GM23248 (cell line): ENCODE measurements around the gene INO80. TPM values are rescaled to one million over a fixed set of nuclear protein-coding genes. Genes with fewer than 3 reads are reported as not detected.

Experiments
- DNase-seq: peaks from one replicate; pipeline ENCODE4 v3.0.0-alpha.2; 2015
- H2AFZ ChIP-seq: fragments of 200-600 bp; sonication (generic); 2 replicates; pipeline ENCODE4 v1.6.1; 2016; ENCODE audit warnings: antibody characterized with exemption
- H3F3A ChIP-seq: fragments of 200-600 bp; sonication (generic); 2 replicates; pipeline ENCODE4 v1.6.1; 2016; ENCODE audit warnings: mild to moderate bottlenecking, antibody characterized with exemption, mixed run types; ENCODE audit not compliant: insufficient read depth
- H3K27ac ChIP-seq: fragments of 200-600 bp; sonication (generic); 2 replicates; pipeline ENCODE4 v1.5.1; 2016; ENCODE audit warnings: mild to moderate bottlenecking
- H3K27me3 ChIP-seq: fragments of 200-600 bp; sonication (generic); replicated peaks from 2 replicates; pipeline ENCODE4 v1.6.1; 2016; ENCODE audit warnings: mild to moderate bottlenecking; ENCODE audit not compliant: insufficient read depth
- H3K36me3 ChIP-seq: fragments of 200-600 bp; sonication (generic); 2 replicates; pipeline ENCODE4 v1.6.1; 2016; ENCODE audit warnings: low read depth, mild to moderate bottlenecking
- H3K4me1 ChIP-seq: fragments of 200-600 bp; sonication (generic); 2 replicates; pipeline ENCODE4 v1.6.1; 2016; ENCODE audit warnings: mild to moderate bottlenecking; ENCODE audit not compliant: insufficient read depth
- H3K4me2 ChIP-seq: fragments of 200-600 bp; sonication (generic); one replicate; pipeline ENCODE4 v1.6.1; 2016; ENCODE audit warnings: mild to moderate bottlenecking; ENCODE audit not compliant: unreplicated experiment
- H3K4me3 ChIP-seq: fragments of 200-600 bp; sonication (generic); 2 replicates; pipeline ENCODE4 v1.5.1; 2016; ENCODE audit warnings: mild to moderate bottlenecking
- H3K79me2 ChIP-seq: fragments of 200-600 bp; sonication (generic); 2 replicates; pipeline ENCODE4 v1.6.1; 2016; ENCODE audit warnings: mild to moderate bottlenecking; ENCODE audit not compliant: insufficient read depth
- H3K9ac ChIP-seq: fragments of 200-600 bp; sonication (generic); 2 replicates; pipeline ENCODE4 v1.6.1; 2016; ENCODE audit warnings: mild to moderate bottlenecking
- H3K9me2 ChIP-seq: fragments of 200-600 bp; sonication (generic); 2 replicates; pipeline ENCODE4 v1.6.1; 2016; ENCODE audit warnings: mixed run types, mild to moderate bottlenecking, moderate library complexity; ENCODE audit not compliant: insufficient read depth
- H3K9me3 ChIP-seq: fragments of 200-600 bp; sonication (generic); one replicate; pipeline ENCODE4 v1.6.1; 2017; ENCODE audit warnings: low read depth
- H4K20me1 ChIP-seq: fragments of 200-600 bp; sonication (generic); 2 replicates; pipeline ENCODE4 v1.6.0; 2016; ENCODE audit not compliant: insufficient read depth
- EZH2 ChIP-seq: fragments of 200-600 bp; sonication (generic); IDR thresholded peaks from 2 replicates; pipeline ENCODE4 v1.6.1; 2018; ENCODE audit warnings: antibody characterized with exemption, mild to moderate bottlenecking; ENCODE audit not compliant: insufficient read depth, poor library complexity, severe bottlenecking
- EZH2phosphoT487 ChIP-seq: fragments of 200-600 bp; sonication (generic); IDR thresholded peaks from 2 replicates; pipeline ENCODE4 v1.6.1; 2018; ENCODE audit warnings: antibody characterized with exemption, moderate library complexity, mild to moderate bottlenecking, low read depth; ENCODE audit not compliant: insufficient read depth
- WGBS, 2 experiments: methylation state at CpG; one replicate each; pipeline ENCODE4 v1.1.6; 2015 to 2017; ENCODE audit warnings: low lambda C conversion rate in 2 of 2, low coverage in 1 of 2; ENCODE audit errors: missing lambda C conversion rate in 2 of 2; 5-methylcytosine and 5-hydroxymethylcytosine counted together
- in situ Hi-C: fragments of 300-500 bp; cut with MboI; formaldehyde crosslinking; loops from 2 replicates; pipeline ENCODE4 v1.15.0; 2020
- polyA plus RNA-seq: library from polyadenylated mRNA; unstranded; fragments of >200 nt; fragmentation: Nextera tagmentation; extraction: Ambion mirVana; gene quantifications from 2 replicates; pipeline ENCODE4 v1.2.1, GENCODE V29; 2016
- total RNA-seq: library from RNA; depleted of rRNA; stranded (reverse); fragments of >200 nt; shearing (Covaris generic); gene quantifications from 2 replicates; pipeline ENCODE4 v1.2.3, GENCODE V29; 2014

The INO80 gene
- total and polyA plus RNA-seq, 2 experiments from 2014 or later = 5.3 to 25.9 TPM

DNA sequence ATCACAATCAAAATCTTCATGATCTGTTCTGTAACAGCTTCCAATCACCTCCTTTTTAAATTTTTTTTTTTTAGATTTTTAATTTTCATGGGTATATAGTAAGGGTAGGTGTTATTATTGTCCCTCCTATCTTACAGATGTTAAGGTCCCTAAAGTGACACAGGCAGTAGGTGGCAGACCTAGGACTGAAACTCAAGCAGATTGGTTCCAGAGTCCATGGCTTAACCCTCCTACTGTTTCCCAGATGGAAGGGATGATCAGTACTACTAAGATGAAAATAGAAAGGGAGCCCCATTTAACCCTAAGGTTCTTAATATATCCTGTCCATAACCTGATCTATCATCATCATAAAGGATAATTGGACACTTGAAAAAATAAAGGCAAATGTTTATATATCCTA is 105.7 kb downstream of the INO80 start:
- Histone ChIP-seq H3K4me1 (no peaks in the 10 kb centered on the region; the same call in 1 of the 2 replicates), H3F3A (peaks cover 10% of the 10 kb centered on the region; the same call in 1 of the 2 replicates), H3K36me3 (peaks cover 11% of the 10 kb centered on the region; the same call in 1 of the 2 replicates), H2AFZ (no peak overlapping the region), H3K9me2 (no peaks in the 10 kb centered on the region), H3K27ac (no peak overlapping the region), H3K4me2 (no peak overlapping the region), H4K20me1 (no peaks in the 10 kb centered on the region), H3K4me3 (no peak overlapping the region), H3K27me3 (no peaks in the 10 kb centered on the region), H3K79me2 (peaks cover 41% of the 10 kb centered on the region), H3K9ac (no peak overlapping the region), H3K9me3 (no peaks in the 10 kb centered on the region)
- no peak for DNase-seq
- no peak for TF ChIP-seq EZH2
- TF ChIP-seq EZH2phosphoT487 = no peak
- in situ Hi-C loops = no loop called here

GRCh38 chr15:41006479-41006878 is 109.6 kb downstream of the INO80 start:
- H3K27me3 ChIP-seq = no peaks in the 10 kb centered on the region
- H3K9me3 ChIP-seq = no peaks in the 10 kb centered on the region
- H3K79me2 ChIP-seq = peaks cover 20% of the 10 kb centered on the region
- no peaks in the 10 kb centered on the region for H3K4me1 ChIP-seq
- in situ Hi-C loops = no loop called here
- H3K4me3 ChIP-seq = no peak overlapping the region
- TF ChIP-seq EZH2phosphoT487 (no peak), EZH2 (no peak)
- H3F3A ChIP-seq = 0 out of 2 replicates have a peak, but pooled peaks cover 3% of the 10 kb centered on the region
- H2AFZ ChIP-seq = no peak overlapping the region
- no peak for DNase-seq
- no peak overlapping the region for H3K9ac ChIP-seq
- 68 to 77% methylated on average over 2 of the region's 2 CpGs for WGBS, 2 experiments
- H4K20me1 ChIP-seq = no peaks in the 10 kb centered on the region
- H3K4me2 ChIP-seq = no peak overlapping the region
- no peaks in the 10 kb centered on the region for H3K9me2 ChIP-seq
- H3K36me3 ChIP-seq = peaks cover 15% of the 10 kb centered on the region; the same call in 1 of the 2 replicates
- H3K27ac ChIP-seq = no peak overlapping the region

- in situ Hi-C loops = no loop called here
- WGBS, 2 experiments = 96 to 100% methylated on average over 3 of the region's 3 CpGs
- TF ChIP-seq EZH2phosphoT487 (no peak), EZH2 (no peak)
- H3K9ac ChIP-seq = no peak overlapping the region
- H3K27ac ChIP-seq = no peak overlapping the region
- H3K9me2 ChIP-seq = no peaks in the 10 kb centered on the region
- peaks cover 15% of the 10 kb centered on the region; the same call in 1 of the 2 replicates for H3K36me3 ChIP-seq
- peaks cover 3% of the 10 kb centered on the region for H3K4me1 ChIP-seq
- no peaks in the 10 kb centered on the region for H3K9me3 ChIP-seq
- H3K4me3 ChIP-seq = no peak overlapping the region
- H3K4me2 ChIP-seq = no peak overlapping the region
- no peaks in the 10 kb centered on the region for H4K20me1 ChIP-seq
- no peak overlapping the region for H2AFZ ChIP-seq
- no peak for DNase-seq
- H3K27me3 ChIP-seq = no peaks in the 10 kb centered on the region
- peaks cover under 1% of the 10 kb centered on the region; the same call in 1 of the 2 replicates for H3K79me2 ChIP-seq
- peaks cover 9% of the 10 kb centered on the region; the same call in 1 of the 2 replicates for H3F3A ChIP-seq
Observed at GRCh38 chr15:41004490-41004889, 111.6 kb downstream of the INO80 start.

DNA sequence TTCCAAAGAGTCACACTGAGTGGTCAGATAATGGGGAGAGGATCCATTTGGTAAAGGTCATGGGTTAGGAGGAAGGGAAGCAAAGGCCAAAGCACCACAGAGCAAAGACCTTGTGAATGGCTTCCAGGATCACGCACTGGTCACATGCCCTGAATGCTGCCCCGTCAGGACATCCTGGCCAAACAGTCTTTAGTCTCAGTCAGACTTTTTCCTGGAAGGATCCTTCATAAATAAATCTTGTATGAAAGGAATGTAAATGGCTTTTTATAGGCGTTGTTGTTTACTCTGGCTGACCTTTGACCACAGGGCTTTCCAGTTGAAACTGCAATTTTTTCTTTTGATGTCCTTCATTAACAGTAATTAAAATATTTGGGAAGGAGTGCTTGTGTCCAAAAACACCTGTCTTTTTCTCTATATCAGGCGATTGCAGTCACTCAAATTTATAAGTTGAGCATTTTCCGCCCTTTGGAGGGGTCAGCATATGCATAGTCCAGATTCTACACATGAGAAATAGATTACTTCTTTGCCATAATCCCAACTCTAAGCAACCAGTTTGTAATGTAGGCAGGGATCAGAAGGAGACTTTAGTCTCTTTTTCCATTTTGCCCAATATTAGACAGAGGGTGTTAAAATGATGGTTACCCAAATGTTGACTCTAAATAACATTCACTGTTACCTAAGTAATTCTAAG is 114.4 kb downstream of the INO80 start:
- H4K20me1 ChIP-seq = no peaks in the 10 kb centered on the region
- no peaks in the 10 kb centered on the region for H3K27me3 ChIP-seq
- no peak overlapping the region for H3K4me3 ChIP-seq
- in situ Hi-C loops = no loop called here
- H3K79me2 ChIP-seq = 0 out of 2 replicates have a peak, but pooled peaks cover 5% of the 10 kb centered on the region
- no peak overlapping the region for H3K9ac ChIP-seq
- no peak overlapping the region for H3K4me2 ChIP-seq
- H3K4me1 ChIP-seq = peaks cover 15% of the 10 kb centered on the region
- TF ChIP-seq EZH2 (no peak), EZH2phosphoT487 (no peak)
- no peak overlapping the region for H3K27ac ChIP-seq
- DNase-seq = no peak
- H3F3A ChIP-seq = peaks cover 9% of the 10 kb centered on the region; the same call in 1 of the 2 replicates
- no peaks in the 10 kb centered on the region for H3K9me3 ChIP-seq
- no peaks in the 10 kb centered on the region for H3K9me2 ChIP-seq
- 94 to 96% methylated on average over 5 of the region's 5 CpGs for WGBS, 2 experiments
- H2AFZ ChIP-seq = no peak overlapping the region
- H3K36me3 ChIP-seq = peaks cover 23% of the 10 kb centered on the region; the same call in 1 of the 2 replicates
